Measurements from ENCODE around the gene SUPV3L1. TPM values are rescaled to one million over a fixed set of nuclear protein-coding genes. Genes with fewer than 3 reads are reported as not detected.

SUPV3L1 gene
- total and polyA plus RNA-seq, 9 of the 15 experiments (the other 6 are each of a cell fraction or from before 2014, with no cell fraction given), result 45.2 to 156 (median 92.6) TPM

DNA sequence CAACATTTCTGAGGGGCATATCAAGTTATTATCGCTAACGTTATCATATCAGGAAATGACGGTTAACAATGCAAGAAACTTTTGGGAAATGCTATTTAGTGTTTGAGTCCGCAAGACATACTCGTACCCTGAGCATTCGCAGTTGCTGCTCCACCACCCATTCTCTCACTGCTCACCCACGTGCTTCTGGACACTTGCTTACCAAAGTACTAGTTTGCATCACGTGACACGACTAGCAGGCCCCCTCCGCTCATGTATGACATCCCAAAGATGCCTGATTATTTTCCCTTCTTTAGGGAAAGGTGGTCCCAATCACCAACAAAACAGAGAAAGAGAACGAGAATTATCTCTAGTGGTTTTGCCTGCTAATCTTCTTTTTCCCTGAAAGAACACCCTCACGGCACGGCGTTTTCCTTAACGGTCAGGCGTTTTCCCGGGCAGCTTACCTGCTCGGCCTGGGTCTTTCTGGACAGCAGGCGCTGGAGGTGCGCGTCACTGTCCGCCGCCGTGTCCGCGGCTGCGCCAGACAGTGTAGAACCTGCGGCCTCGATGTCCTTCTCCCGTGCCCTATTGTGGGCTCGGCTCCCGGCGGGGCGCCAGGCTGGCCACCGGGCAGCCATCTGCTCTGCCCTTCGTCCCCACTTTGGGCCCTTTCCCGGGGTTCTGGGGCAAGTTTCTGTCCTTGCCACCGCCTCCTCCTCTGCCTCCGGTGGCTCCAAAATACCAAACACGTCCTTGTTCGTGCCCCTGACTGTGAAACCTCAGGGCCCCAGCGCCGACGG lies at the start of gene SUPV3L1 (continued):
- no peak for TF ChIP-seq BCL6 (CRISPR knock-in tag; IDR thresholded peaks at IDR 0.05)
- no peak for TF ChIP-seq TAF15 (IDR thresholded peaks at IDR 0.05; ENCODE audit: low read depth, low read length)
- TF ChIP-seq MCM7 (IDR thresholded peaks at IDR 0.05), result no peak
- no peak for TF ChIP-seq FOXJ3 (CRISPR knock-in tag; IDR thresholded peaks at IDR 0.05)
- TF ChIP-seq BMI1 (IDR thresholded peaks at IDR 0.05; ENCODE audit: low read length), result peak; percentile 49; the same call in 1 of the 2 replicates
- 0 out of 2 replicates have a peak, but pooled peaks have one; percentile 18 for TF ChIP-seq ZNF780A (CRISPR knock-in tag; IDR thresholded peaks at IDR 0.05)
- TF ChIP-seq HMG20B (CRISPR knock-in tag; IDR thresholded peaks at IDR 0.05), result no peak
- no peak for TF ChIP-seq ZNF76 (CRISPR knock-in tag; IDR thresholded peaks at IDR 0.05; ENCODE audit: borderline replicate concordance)
- TF ChIP-seq, protein P1, sequence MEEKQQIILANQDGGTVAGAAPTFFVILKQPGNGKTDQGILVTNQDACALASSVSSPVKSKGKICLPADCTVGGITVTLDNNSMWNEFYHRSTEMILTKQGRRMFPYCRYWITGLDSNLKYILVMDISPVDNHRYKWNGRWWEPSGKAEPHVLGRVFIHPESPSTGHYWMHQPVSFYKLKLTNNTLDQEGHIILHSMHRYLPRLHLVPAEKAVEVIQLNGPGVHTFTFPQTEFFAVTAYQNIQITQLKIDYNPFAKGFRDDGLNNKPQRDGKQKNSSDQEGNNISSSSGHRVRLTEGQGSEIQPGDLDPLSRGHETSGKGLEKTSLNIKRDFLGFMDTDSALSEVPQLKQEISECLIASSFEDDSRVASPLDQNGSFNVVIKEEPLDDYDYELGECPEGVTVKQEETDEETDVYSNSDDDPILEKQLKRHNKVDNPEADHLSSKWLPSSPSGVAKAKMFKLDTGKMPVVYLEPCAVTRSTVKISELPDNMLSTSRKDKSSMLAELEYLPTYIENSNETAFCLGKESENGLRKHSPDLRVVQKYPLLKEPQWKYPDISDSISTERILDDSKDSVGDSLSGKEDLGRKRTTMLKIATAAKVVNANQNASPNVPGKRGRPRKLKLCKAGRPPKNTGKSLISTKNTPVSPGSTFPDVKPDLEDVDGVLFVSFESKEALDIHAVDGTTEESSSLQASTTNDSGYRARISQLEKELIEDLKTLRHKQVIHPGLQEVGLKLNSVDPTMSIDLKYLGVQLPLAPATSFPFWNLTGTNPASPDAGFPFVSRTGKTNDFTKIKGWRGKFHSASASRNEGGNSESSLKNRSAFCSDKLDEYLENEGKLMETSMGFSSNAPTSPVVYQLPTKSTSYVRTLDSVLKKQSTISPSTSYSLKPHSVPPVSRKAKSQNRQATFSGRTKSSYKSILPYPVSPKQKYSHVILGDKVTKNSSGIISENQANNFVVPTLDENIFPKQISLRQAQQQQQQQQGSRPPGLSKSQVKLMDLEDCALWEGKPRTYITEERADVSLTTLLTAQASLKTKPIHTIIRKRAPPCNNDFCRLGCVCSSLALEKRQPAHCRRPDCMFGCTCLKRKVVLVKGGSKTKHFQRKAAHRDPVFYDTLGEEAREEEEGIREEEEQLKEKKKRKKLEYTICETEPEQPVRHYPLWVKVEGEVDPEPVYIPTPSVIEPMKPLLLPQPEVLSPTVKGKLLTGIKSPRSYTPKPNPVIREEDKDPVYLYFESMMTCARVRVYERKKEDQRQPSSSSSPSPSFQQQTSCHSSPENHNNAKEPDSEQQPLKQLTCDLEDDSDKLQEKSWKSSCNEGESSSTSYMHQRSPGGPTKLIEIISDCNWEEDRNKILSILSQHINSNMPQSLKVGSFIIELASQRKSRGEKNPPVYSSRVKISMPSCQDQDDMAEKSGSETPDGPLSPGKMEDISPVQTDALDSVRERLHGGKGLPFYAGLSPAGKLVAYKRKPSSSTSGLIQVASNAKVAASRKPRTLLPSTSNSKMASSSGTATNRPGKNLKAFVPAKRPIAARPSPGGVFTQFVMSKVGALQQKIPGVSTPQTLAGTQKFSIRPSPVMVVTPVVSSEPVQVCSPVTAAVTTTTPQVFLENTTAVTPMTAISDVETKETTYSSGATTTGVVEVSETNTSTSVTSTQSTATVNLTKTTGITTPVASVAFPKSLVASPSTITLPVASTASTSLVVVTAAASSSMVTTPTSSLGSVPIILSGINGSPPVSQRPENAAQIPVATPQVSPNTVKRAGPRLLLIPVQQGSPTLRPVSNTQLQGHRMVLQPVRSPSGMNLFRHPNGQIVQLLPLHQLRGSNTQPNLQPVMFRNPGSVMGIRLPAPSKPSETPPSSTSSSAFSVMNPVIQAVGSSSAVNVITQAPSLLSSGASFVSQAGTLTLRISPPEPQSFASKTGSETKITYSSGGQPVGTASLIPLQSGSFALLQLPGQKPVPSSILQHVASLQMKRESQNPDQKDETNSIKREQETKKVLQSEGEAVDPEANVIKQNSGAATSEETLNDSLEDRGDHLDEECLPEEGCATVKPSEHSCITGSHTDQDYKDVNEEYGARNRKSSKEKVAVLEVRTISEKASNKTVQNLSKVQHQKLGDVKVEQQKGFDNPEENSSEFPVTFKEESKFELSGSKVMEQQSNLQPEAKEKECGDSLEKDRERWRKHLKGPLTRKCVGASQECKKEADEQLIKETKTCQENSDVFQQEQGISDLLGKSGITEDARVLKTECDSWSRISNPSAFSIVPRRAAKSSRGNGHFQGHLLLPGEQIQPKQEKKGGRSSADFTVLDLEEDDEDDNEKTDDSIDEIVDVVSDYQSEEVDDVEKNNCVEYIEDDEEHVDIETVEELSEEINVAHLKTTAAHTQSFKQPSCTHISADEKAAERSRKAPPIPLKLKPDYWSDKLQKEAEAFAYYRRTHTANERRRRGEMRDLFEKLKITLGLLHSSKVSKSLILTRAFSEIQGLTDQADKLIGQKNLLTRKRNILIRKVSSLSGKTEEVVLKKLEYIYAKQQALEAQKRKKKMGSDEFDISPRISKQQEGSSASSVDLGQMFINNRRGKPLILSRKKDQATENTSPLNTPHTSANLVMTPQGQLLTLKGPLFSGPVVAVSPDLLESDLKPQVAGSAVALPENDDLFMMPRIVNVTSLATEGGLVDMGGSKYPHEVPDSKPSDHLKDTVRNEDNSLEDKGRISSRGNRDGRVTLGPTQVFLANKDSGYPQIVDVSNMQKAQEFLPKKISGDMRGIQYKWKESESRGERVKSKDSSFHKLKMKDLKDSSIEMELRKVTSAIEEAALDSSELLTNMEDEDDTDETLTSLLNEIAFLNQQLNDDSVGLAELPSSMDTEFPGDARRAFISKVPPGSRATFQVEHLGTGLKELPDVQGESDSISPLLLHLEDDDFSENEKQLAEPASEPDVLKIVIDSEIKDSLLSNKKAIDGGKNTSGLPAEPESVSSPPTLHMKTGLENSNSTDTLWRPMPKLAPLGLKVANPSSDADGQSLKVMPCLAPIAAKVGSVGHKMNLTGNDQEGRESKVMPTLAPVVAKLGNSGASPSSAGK (IDR thresholded peaks at IDR 0.05), result peak; percentile 98
- peak; percentile 49; the same call in 1 of the 2 replicates for TF ChIP-seq NCOA6 (IDR thresholded peaks at IDR 0.05)
- no peak for TF ChIP-seq ZFP36 (IDR thresholded peaks at IDR 0.05; ENCODE audit: low read depth, low read length, partially characterized antibody)
- TF ChIP-seq TSC22D4 (tag; IDR thresholded peaks at IDR 0.05), result no peak
- TF ChIP-seq, protein P2, sequence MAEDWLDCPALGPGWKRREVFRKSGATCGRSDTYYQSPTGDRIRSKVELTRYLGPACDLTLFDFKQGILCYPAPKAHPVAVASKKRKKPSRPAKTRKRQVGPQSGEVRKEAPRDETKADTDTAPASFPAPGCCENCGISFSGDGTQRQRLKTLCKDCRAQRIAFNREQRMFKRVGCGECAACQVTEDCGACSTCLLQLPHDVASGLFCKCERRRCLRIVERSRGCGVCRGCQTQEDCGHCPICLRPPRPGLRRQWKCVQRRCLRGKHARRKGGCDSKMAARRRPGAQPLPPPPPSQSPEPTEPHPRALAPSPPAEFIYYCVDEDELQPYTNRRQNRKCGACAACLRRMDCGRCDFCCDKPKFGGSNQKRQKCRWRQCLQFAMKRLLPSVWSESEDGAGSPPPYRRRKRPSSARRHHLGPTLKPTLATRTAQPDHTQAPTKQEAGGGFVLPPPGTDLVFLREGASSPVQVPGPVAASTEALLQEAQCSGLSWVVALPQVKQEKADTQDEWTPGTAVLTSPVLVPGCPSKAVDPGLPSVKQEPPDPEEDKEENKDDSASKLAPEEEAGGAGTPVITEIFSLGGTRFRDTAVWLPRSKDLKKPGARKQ (CRISPR knock-in tag; IDR thresholded peaks at IDR 0.05), result no peak
- TF ChIP-seq NR4A1 (CRISPR knock-in tag; IDR thresholded peaks at IDR 0.05), result 0 out of 2 replicates have a peak, but pooled peaks have one; percentile 54
- TF ChIP-seq NR4A1 (tag; IDR thresholded peaks at IDR 0.05), result peak; percentile 90
- 0 out of 2 replicates have a peak, but pooled peaks have one; percentile 18 for TF ChIP-seq ELF2 (CRISPR knock-in tag; IDR thresholded peaks at IDR 0.05)

Measured in K562 (cell line).